ENCODE data around the gene ART3.

DNA sequence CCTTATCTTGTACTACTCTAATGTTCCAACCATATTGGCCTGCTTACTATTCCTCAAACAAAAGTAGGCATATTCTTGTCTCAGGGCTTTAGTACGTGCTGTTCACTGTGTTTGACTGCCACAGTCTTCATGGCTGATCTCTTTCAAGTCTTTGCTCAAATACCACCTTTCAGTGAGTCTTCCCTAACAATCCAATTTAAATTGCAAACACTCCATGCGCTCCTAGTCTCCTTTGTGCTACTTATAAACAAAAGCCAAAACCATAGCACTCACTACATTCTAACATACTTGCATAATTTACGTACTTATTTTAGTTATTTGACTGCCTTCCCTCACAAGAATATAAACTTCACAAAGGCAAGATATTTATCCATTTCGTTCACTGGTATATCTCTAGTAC, 1.7 kb upstream of the ART3 start:
- TF ChIP-seq, protein P1, sequence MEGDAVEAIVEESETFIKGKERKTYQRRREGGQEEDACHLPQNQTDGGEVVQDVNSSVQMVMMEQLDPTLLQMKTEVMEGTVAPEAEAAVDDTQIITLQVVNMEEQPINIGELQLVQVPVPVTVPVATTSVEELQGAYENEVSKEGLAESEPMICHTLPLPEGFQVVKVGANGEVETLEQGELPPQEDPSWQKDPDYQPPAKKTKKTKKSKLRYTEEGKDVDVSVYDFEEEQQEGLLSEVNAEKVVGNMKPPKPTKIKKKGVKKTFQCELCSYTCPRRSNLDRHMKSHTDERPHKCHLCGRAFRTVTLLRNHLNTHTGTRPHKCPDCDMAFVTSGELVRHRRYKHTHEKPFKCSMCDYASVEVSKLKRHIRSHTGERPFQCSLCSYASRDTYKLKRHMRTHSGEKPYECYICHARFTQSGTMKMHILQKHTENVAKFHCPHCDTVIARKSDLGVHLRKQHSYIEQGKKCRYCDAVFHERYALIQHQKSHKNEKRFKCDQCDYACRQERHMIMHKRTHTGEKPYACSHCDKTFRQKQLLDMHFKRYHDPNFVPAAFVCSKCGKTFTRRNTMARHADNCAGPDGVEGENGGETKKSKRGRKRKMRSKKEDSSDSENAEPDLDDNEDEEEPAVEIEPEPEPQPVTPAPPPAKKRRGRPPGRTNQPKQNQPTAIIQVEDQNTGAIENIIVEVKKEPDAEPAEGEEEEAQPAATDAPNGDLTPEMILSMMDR (IDR thresholded peaks at IDR 0.05) = no peak
- TF ChIP-seq POLR2A (IDR thresholded peaks at IDR 0.05) (no peak), EP300 (IDR thresholded peaks at IDR 0.05; ENCODE audit: low read depth) (no peak)
